Upper lobe of left lung (tissue), 4 donors: ENCODE measurements around the gene TMEM255A.

ENCODE experiments used
- CTCF ChIP-seq, 6 experiments: fragments of 450-650 bp in 4 of 6; fragments of 200-600 bp in 2 of 6; sonication (generic) in 2 of 6; IDR thresholded peaks; one replicate each; pipeline ENCODE4 v1.5.1; 2016 to 2019; ENCODE audit warnings: antibody characterized with exemption in 6 of 6
- EP300 ChIP-seq, 4 donors: sonication (generic); formaldehyde crosslinking; IDR thresholded peaks; one replicate each; pipeline ENCODE4 v1.5.1; 2017; ENCODE audit warnings: antibody characterized with exemption in 4 of 4, control low read depth in 2 of 4
- POLR2AphosphoS5 ChIP-seq, 2 donors: sonication (generic); formaldehyde crosslinking; IDR thresholded peaks; one replicate each; pipeline ENCODE4 v1.5.1; 2017; ENCODE audit warnings: antibody characterized with exemption in 2 of 2

- TF ChIP-seq CTCF (IDR thresholded peaks at IDR 0.05) (no peak), POLR2AphosphoS5 (IDR thresholded peaks at IDR 0.05) (no peak), EP300 (IDR thresholded peaks at IDR 0.05) (no peak)
These were observed 57.5 kb downstream of the TMEM255A start for GRCh38 chrX:120253784-120254183.
